Heart left ventricle (tissue), 16 donors: ENCODE measurements around the gene MAK. TPM values are rescaled to one million over a fixed set of nuclear protein-coding genes. Genes with fewer than 3 reads are reported as not detected.

Experiments used
- ATAC-seq, 4 donors: fragments of 200-7000 bp; cut with Tn5 transposase; one replicate each; pipeline ENCODE4 v1.9.1; 2020 to 2022; ENCODE audit warnings: moderate library complexity in 4 of 4, mild to moderate bottlenecking in 3 of 4, moderate number of reproducible peaks in 1 of 4
- DNase-seq, 5 donors: peaks; one replicate each; pipeline ENCODE4 v3.0.0-alpha.2; 2020
- H3K27ac ChIP-seq, 12 donors: fragments of 200-600 bp; sonication (generic) in 4 of 12; one replicate each; pipeline versions ENCODE4 v1.5.0 to v1.8.0; 2016 to 2022; ENCODE audit warnings: mild to moderate bottlenecking in 2 of 12
- H3K27me3 ChIP-seq, 9 donors: fragments of 200-600 bp; sonication (generic) in 2 of 9; one replicate each; pipeline versions ENCODE4 v1.5.1 to v1.8.0; 2016 to 2022; ENCODE audit warnings: mild to moderate bottlenecking in 3 of 9
- H3K36me3 ChIP-seq, 9 donors: fragments of 200-600 bp; sonication (generic) in 2 of 9; one replicate each; pipeline versions ENCODE4 v1.5.0 to v1.8.0; 2018 to 2022; ENCODE audit warnings: mild to moderate bottlenecking in 2 of 9
- H3K4me1 ChIP-seq, 12 donors: fragments of 200-600 bp; sonication (generic) in 4 of 12; one replicate each; pipeline versions ENCODE4 v1.5.0 to v1.8.0; 2016 to 2022; ENCODE audit warnings: mild to moderate bottlenecking in 3 of 12
- H3K4me3 ChIP-seq, 12 donors: fragments of 200-600 bp; sonication (generic) in 4 of 12; one replicate each; pipeline versions ENCODE4 v1.5.0 to v1.8.0; 2017 to 2022; ENCODE audit warnings: mild to moderate bottlenecking in 9 of 12, moderate library complexity in 4 of 12
- H3K9me3 ChIP-seq, 12 donors: fragments of 200-600 bp; sonication (generic) in 4 of 12; one replicate each; pipeline versions ENCODE4 v1.5.0 to v1.8.0; 2016 to 2022; ENCODE audit warnings: mild to moderate bottlenecking in 1 of 12
- POLR2A ChIP-seq, 2 donors: fragments of 450-650 bp; IDR thresholded peaks; one replicate each; pipeline ENCODE4 v1.6.1; 2017; ENCODE audit warnings: antibody characterized with exemption in 2 of 2, mild to moderate bottlenecking in 2 of 2, moderate library complexity in 2 of 2
- WGBS, 4 donors: extraction: QIAGEN DNeasy Blood & Tissue Kit in 2 of 4; methylation state at CpG; one replicate each; pipeline versions ENCODE4 v1.1.5 to v1.1.7; 2013 to 2018; 5-methylcytosine and 5-hydroxymethylcytosine counted together
- intact Hi-C, 10 donors: fragments of 100-400 bp; cut with DNase I; formaldehyde crosslinking; loops; one replicate each; pipeline versions ENCODE4 v1.11.1 to v1.14.2; 2022
- polyA plus RNA-seq, 2 donors: library from polyadenylated mRNA; stranded (reverse); fragments of 200-250 nt; gene quantifications; one replicate each; pipeline ENCODE4 v1.2.3, GENCODE V29; 2013
- total RNA-seq, 9 donors: library from RNA; depleted of rRNA in 2 of 9; stranded (reverse); fragments of >200 nt in 2 of 9; fragmentation: NEBNext Ultra II Directional in 3 of 9; extraction: Animal tissue kit (Norgen Biotek cat#: 25700) in 3 of 9; gene quantifications; one replicate each; pipeline versions ENCODE4 v1.1.0 to v1.2.4, GENCODE V29; 2016 to 2023
- TF ChIP-seq, protein P1 (sequence below), 12 donors: fragments of 200-600 bp; sonication (generic) in 4 of 12; IDR thresholded peaks; one replicate each; pipeline versions ENCODE4 v1.5.0 to v1.8.0; 2018 to 2022; ENCODE audit warnings: antibody characterized with exemption in 12 of 12, mild to moderate bottlenecking in 5 of 12
- donor health status: ischemic (EF 13 %, LVEDD 7.1; RV severe dilation, severe dysfunction).
- donor health status: healthy with polysubstance abuse.
- donor health status: DM: no; HTN: yes; CAD: no.
- donor health status: DM: no; HTN: no; CAD: no.
- donor health status: ischemic (EF 25% LVEDD 6.9; RV normal size, moderate dysfunction).
- donor health status: ischemic (EF 25% LVEDD 5.7; RV mildly dilated, moderate dysfunction).
- donor health status: healthy.
- donor health status: DM: yes; HTN: yes; CAD: no.
- donor health status: ischemic (EF 35%, LVEDD 5.7; RV mildly dilated, moderate dysfunction).
- donor health status: nonischemic (EF 11% LVEDD 7.7; RV severe dilation, severe dysfunction).
- donor health status: DM: yes; HTN: yes; CAD: no.
- donor health status: PGD.
- donor health status: ischemic (EF 29% LVEDD 5.4; RV normal size, mild dysfunction).
- donor health status: nonischemic (EF 23%, LVEDD 6.1; RV moderate dilation, normal function).

The MAK gene
- total and polyA plus RNA-seq, 11 donors: 0.04 to 0.36 (median 0.15) TPM; not detected in 5

DNA sequence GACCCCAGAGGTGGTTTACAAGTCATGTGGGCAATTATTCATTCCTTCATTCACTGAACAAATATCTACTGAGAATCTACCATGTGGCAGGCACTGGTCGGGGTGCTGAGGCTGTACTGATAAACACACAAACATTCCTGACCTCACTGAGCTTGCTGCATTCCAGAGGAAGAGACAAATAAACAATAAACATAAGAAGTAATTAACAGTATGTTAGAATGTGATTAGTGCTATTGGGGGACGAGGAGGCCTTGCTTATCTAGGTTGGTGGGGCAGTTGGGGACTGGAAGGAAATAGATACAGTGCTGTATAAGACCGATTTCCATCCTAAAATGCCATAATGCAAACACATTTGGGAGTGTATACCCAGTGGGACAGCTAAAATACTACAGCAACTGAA lies 44.1 kb downstream of the MAK start:
- DNase-seq (no peak), ATAC-seq (no peak)
- Histone ChIP-seq H3K27me3 (no peaks in the 10 kb centered on the region), H3K36me3 (peaks cover 0 to 21% (median 3%) of the 10 kb centered on the region in 9 donors), H3K27ac (no peak overlapping the region), H3K4me3 (no peak overlapping the region), H3K9me3 (no peaks in the 10 kb centered on the region), H3K4me1 (no peaks in the 10 kb centered on the region)
- TF ChIP-seq, protein P1, sequence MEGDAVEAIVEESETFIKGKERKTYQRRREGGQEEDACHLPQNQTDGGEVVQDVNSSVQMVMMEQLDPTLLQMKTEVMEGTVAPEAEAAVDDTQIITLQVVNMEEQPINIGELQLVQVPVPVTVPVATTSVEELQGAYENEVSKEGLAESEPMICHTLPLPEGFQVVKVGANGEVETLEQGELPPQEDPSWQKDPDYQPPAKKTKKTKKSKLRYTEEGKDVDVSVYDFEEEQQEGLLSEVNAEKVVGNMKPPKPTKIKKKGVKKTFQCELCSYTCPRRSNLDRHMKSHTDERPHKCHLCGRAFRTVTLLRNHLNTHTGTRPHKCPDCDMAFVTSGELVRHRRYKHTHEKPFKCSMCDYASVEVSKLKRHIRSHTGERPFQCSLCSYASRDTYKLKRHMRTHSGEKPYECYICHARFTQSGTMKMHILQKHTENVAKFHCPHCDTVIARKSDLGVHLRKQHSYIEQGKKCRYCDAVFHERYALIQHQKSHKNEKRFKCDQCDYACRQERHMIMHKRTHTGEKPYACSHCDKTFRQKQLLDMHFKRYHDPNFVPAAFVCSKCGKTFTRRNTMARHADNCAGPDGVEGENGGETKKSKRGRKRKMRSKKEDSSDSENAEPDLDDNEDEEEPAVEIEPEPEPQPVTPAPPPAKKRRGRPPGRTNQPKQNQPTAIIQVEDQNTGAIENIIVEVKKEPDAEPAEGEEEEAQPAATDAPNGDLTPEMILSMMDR (IDR thresholded peaks at IDR 0.05): no peak
- TF ChIP-seq POLR2A (IDR thresholded peaks at IDR 0.05): no peak
- 69 to 74% (median 72%) methylated on average over 3 of the region's 3 CpGs for WGBS, 4 donors
- intact Hi-C loops: no loop called here

DNA sequence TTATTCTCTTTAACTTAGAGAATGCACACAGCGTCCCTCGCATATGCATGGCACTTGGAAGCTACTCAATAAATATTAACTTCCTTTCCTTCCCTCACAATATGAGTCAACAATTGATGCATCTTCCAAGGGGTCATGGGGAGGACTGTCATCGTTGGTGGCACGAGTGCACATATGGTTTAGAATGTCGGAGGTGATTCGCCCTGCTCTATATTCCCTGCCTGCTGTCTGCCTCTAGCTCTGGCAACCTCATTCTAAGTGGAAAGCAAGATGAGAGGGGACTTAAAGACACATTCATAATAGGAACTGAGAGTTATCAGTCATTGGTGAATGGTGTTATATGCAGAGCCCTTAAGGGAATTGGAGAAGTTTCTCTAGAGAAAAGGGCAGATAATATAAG lies 44.6 kb downstream of the MAK start:
- 89 to 93% (median 92%) methylated on average over 6 of the region's 6 CpGs for WGBS, 4 donors
- no peak overlapping the region for H3K4me3 ChIP-seq
- intact Hi-C loops: no loop called here
- H3K27me3 ChIP-seq: no peaks in the 10 kb centered on the region
- no peaks in the 10 kb centered on the region for H3K9me3 ChIP-seq
- H3K4me1 ChIP-seq: no peaks in the 10 kb centered on the region
- peaks cover 0 to 24% (median 3%) of the 10 kb centered on the region in 9 donors for H3K36me3 ChIP-seq
- ATAC-seq (no peak), DNase-seq (no peak)
- TF ChIP-seq POLR2A (IDR thresholded peaks at IDR 0.05): no peak
- TF ChIP-seq, protein P1 (IDR thresholded peaks at IDR 0.05): no peak
- H3K27ac ChIP-seq: no peak overlapping the region

DNA sequence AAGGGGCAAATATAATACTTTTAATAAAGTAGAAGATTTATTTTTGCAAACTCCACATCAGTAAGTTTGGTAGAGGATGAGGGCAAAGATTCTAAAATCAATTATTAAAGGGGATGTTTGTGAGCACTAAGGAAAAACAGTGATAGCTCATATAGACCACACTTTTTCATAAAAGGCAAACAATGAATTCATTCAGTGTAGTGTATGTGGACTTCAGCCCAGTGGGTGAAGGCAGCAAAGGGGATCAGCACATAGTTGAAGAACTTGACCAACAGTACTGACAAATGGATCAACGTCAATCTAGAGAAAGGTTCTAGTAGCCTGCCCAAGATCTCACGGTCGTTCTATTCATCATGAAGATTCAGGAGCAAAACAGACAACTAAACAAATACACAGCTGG lies 45.3 kb downstream of the MAK start:
- no peak overlapping the region for H3K4me3 ChIP-seq
- 92 to 96% (median 93%) methylated on average over 3 of the region's 3 CpGs for WGBS, 4 donors
- H3K36me3 ChIP-seq: peaks cover 0 to 24% (median 3%) of the 10 kb centered on the region in 9 donors
- TF ChIP-seq, protein P1 (IDR thresholded peaks at IDR 0.05): no peak
- no peak for TF ChIP-seq POLR2A (IDR thresholded peaks at IDR 0.05)
- no peak overlapping the region for H3K27ac ChIP-seq
- ATAC-seq: no peak
- no peaks in the 10 kb centered on the region for H3K4me1 ChIP-seq
- H3K9me3 ChIP-seq: no peaks in the 10 kb centered on the region
- intact Hi-C loops: no loop called here
- no peak for DNase-seq
- no peaks in the 10 kb centered on the region for H3K27me3 ChIP-seq

DNA sequence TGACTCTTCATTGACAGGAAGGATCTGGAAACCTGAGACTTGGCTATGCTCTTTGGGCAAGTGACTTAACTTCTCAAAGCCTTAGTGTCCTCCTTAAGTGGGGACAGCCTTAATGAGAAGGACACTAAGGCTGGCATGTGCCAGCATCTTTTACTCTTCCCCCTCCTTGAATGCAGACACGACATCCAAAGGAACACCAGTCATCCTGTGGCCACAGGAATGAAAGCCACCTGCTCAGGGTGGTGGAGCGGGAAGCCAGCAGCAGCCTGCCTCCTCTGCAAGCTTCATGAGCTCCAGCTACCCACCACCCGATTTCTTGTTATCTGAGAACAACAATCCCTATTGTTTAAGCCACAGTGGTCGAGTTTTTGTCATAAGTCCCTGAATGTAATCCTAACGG lies 46.2 kb downstream of the MAK start:
- no peak overlapping the region for H3K4me3 ChIP-seq
- no peaks in the 10 kb centered on the region for H3K27me3 ChIP-seq
- DNase-seq: no peak
- TF ChIP-seq POLR2A (IDR thresholded peaks at IDR 0.05): no peak
- TF ChIP-seq, protein P1 (IDR thresholded peaks at IDR 0.05): no peak
- H3K36me3 ChIP-seq: peaks cover 0 to 24% (median 3%) of the 10 kb centered on the region in 9 donors
- no peaks in the 10 kb centered on the region for H3K4me1 ChIP-seq
- intact Hi-C loops: no loop called here
- H3K9me3 ChIP-seq: no peaks in the 10 kb centered on the region
- 85 to 88% (median 87%) methylated on average over 5 of the region's 5 CpGs for WGBS, 4 donors
- ATAC-seq: no peak
- no peak overlapping the region for H3K27ac ChIP-seq
